ENCODE data around the gene OCEL1. TPM values are rescaled to one million over a fixed set of nuclear protein-coding genes. Genes with fewer than 3 reads are reported as not detected.

Gene OCEL1
- total and polyA plus RNA-seq, 2 donors (not counting 1 experiment from before 2014, with no cell fraction given) = 28.5 to 30.5 TPM

DNA sequence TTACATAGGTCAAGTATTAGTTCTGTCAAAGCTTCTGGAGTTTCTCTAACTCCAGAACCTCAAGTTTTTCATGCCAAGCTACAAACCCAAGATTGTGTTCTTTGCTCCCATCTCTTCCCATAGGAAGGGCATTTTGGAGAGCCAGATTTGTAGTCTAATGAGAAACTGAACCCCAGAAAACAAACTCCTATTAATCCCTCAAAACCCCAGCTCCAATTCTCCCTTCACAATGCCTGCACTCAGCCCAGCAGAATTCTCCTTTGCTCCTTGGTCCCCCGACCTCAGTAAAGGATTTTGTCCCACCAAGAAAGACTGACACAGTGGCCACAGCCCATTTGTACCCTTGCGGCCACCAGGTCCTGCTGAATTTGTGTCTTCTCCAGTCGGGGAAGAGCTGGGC, 30.1 kb downstream of the OCEL1 start:
- Mint-ChIP-seq H3K27me3 (no peaks in the 10 kb centered on the region), H3K9me3 (ENCODE audit: insufficient read depth) (no peaks in the 10 kb centered on the region), H3K27ac (no peak overlapping the region), H3K4me3 (no peak overlapping the region), H3K4me1 (peaks cover 5% of the 10 kb centered on the region)
- Histone ChIP-seq H2AFZ (ENCODE audit: insufficient read depth, low read depth, low read length, poor library complexity, severe bottlenecking) (no peak overlapping the region), H3K4me3 (ENCODE audit: control extremely low read depth in 1 of 5, extremely low read depth in 1 of 5, insufficient read depth in 1 of 5, low read depth in 2 of 5, low read length in 4 of 5) (no peak overlapping the region), H4K20me1 (ENCODE audit: control insufficient read depth, insufficient read depth, low read length, poor library complexity, severe bottlenecking) (no peaks in the 10 kb centered on the region), H3K36me3 (replicated peaks in 1 of 2; ENCODE audit: control extremely low read depth in 1 of 2, control insufficient read depth in 1 of 2, extremely low read depth in 1 of 2, insufficient read depth in 2 of 2, low read length in 1 of 2) (no peaks in the 10 kb centered on the region), H3K4me2 (replicated peaks; ENCODE audit: low read depth, low read length, poor library complexity, severe bottlenecking) (no peak overlapping the region), H3K9ac (ENCODE audit: low read length) (no peak overlapping the region), H3K27ac (ENCODE audit: low read length in 2 of 2) (no peak overlapping the region), H3K79me2 (ENCODE audit: control insufficient read depth, insufficient read depth, low read length) (no peaks in the 10 kb centered on the region), H3K9me3 (ENCODE audit: control extremely low read depth in 1 of 3, control insufficient read depth in 2 of 3, insufficient read depth in 1 of 3, low read length in 2 of 3) (peaks cover 0 to 20% (median 6%) of the 10 kb centered on the region in 3 donors), H3K4me1 (ENCODE audit: control insufficient read depth in 2 of 2, insufficient read depth in 2 of 2, low read length in 2 of 2) (peaks cover 0 to 6% of the 10 kb centered on the region in 2 donors), H3K27me3 (replicated peaks in 1 of 4; ENCODE audit: control extremely low read depth in 1 of 4, control insufficient read depth in 3 of 4, insufficient read depth in 4 of 4, low read length in 3 of 4) (no peaks in the 10 kb centered on the region)
- TF ChIP-seq CTCF (IDR thresholded peaks at IDR 0.05) (no peak), EZH2 (IDR thresholded peaks at IDR 0.05; ENCODE audit: borderline replicate concordance, insufficient read depth, low read depth, low read length, poor library complexity, severe bottlenecking) (no peak)
- intact Hi-C loops (cut with micrococcal nuclease) = no loop called here
- ATAC-seq (ENCODE audit: low read depth) (no peak), DNase-seq (no peak)
- CTCF ChIA-PET = interaction anchor here (0.6 to 2.3 kb wide), 3 partner anchors 9 to 536 kb away, joined by 3 to 5 read pairs (median 3); partner anchors contain the start of genes ANKLE1 and USHBP1
- POLR2A ChIA-PET = interaction anchor here (0.6 kb wide), 1 partner anchor 171 kb away, joined by 3 read pairs; no protein-coding TSS in a partner anchor
- 79% methylated on average over 3 of the region's 3 CpGs for WGBS (ENCODE audit: insufficient coverage)

DNA sequence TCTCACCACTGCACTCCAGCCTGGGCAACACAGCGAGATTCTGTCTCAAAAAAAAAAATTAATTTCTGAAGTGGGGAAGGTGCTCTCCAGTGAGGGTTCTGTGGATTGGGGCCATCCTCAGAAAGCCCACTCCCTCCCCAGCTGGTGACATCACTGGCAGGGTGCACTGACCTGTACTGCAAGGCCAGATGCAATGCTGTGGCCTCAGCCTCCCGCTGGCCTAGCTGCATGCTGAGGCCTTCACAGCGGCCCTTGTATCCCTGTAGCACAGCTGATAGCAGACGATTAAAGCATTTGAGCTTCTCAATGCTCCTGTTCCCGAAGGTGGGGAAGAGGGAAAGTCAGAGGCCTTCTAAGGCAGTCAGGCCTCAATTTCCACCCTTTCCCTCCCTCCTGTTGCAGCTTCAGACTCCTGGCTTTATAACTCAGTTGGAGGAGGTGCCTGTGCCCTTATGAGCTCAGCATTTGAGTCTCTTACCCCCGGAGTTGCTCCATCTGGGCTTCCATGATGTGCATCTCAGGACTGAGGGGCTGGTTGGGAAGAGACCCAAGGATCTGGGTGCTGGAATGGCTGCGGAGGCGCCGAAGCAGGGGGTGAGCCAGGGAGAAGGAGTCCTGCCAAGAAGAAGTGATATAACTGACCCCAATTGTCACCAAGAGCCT, 33.2 kb downstream of the OCEL1 start:
- no peak overlapping the region for H3K4me3 Mint-ChIP-seq
- ATAC-seq (ENCODE audit: low read depth) = no peak
- Histone ChIP-seq H3K79me2 (ENCODE audit: control insufficient read depth, insufficient read depth, low read length) (no peaks in the 10 kb centered on the region), H4K20me1 (ENCODE audit: control insufficient read depth, insufficient read depth, low read length, poor library complexity, severe bottlenecking) (no peaks in the 10 kb centered on the region), H3K4me2 (replicated peaks; ENCODE audit: low read depth, low read length, poor library complexity, severe bottlenecking) (no peak overlapping the region), H3K4me3 (ENCODE audit: control extremely low read depth in 1 of 5, extremely low read depth in 1 of 5, insufficient read depth in 1 of 5, low read depth in 2 of 5, low read length in 4 of 5) (no peak overlapping the region), H2AFZ (ENCODE audit: insufficient read depth, low read depth, low read length, poor library complexity, severe bottlenecking) (no peak overlapping the region), H3K9me3 (ENCODE audit: control extremely low read depth in 1 of 3, control insufficient read depth in 2 of 3, insufficient read depth in 1 of 3, low read length in 2 of 3) (peaks cover 0 to 20% (median 6%) of the 10 kb centered on the region in 3 donors), H3K9ac (ENCODE audit: low read length) (no peak overlapping the region), H3K4me1 (ENCODE audit: control insufficient read depth in 2 of 2, insufficient read depth in 2 of 2, low read length in 2 of 2) (peaks cover 0 to 6% of the 10 kb centered on the region in 2 donors), H3K27ac (ENCODE audit: low read length in 2 of 2) (no peak overlapping the region), H3K36me3 (replicated peaks in 1 of 2; ENCODE audit: control extremely low read depth in 1 of 2, control insufficient read depth in 1 of 2, extremely low read depth in 1 of 2, insufficient read depth in 2 of 2, low read length in 1 of 2) (no peaks in the 10 kb centered on the region), H3K27me3 (replicated peaks in 1 of 4; ENCODE audit: control extremely low read depth in 1 of 4, control insufficient read depth in 3 of 4, insufficient read depth in 4 of 4, low read length in 3 of 4) (no peaks in the 10 kb centered on the region)
- ChIA-PET POLR2A (no interaction called here), CTCF (interaction anchor here (0.7 to 4.8 kb wide), 13 partner anchors 8 to 128 kb away, joined by 3 to 29 read pairs (median 4); partner anchors contain the start of genes BABAM1, MRPL34 and OCEL1)
- intact Hi-C loops (cut with micrococcal nuclease) = no loop called here
- no peak overlapping the region for H3K27ac Mint-ChIP-seq
- no peaks in the 10 kb centered on the region for H3K9me3 Mint-ChIP-seq (ENCODE audit: insufficient read depth)
- no peak for TF ChIP-seq CTCF (IDR thresholded peaks at IDR 0.05)
- no peak for TF ChIP-seq EZH2 (IDR thresholded peaks at IDR 0.05; ENCODE audit: borderline replicate concordance, insufficient read depth, low read depth, low read length, poor library complexity, severe bottlenecking)
- WGBS (ENCODE audit: insufficient coverage) = 96% methylated on average over 6 of the region's 9 CpGs
- H3K4me1 Mint-ChIP-seq = peaks cover 5% of the 10 kb centered on the region
- no peak for DNase-seq
- no peaks in the 10 kb centered on the region for H3K27me3 Mint-ChIP-seq

All from B cell (primary cell).